ENCODE results near the gene SHLD3. TPM values are rescaled to one million over a fixed set of nuclear protein-coding genes. Genes with fewer than 3 reads are reported as not detected.
"Not testable (repeated sequence)": the region's sequence is repeated elsewhere in the genome, so short reads cannot be mapped to it uniquely, and the experiment has no call there.

The SHLD3 gene
- 3.4 TPM for total RNA-seq
- long read RNA-seq, partial matches to known transcripts, result 0 of 1 reads
- long read RNA-seq, other reads (novel, unspliced or antisense), result 0 of 1 reads

- Histone ChIP-seq H3K4me3 (peak within 1 kb of the TSS; percentile 96), H3K4me1 (peaks cover 22% of the 10 kb centered on the region), H3K27me3 (no peaks in the 10 kb centered on the region), H3K27ac (peak within 1 kb of the TSS; percentile 83), H3K36me3 (peaks cover 8% of the 10 kb centered on the region), H3K9me3 (no peaks in the 10 kb centered on the region)
- intact Hi-C loops (cut with DNase I), result no loop called here
- DNase-seq (peak; percentile 83), ATAC-seq (peak; percentile 89)
- no peak for TF ChIP-seq CTCF (IDR thresholded peaks at IDR 0.05)
Observed at GRCh38 chr5:65624571-65625555, at the start of gene SHLD3, which contains the start of gene TRAPPC13. Gene SHLD3 (plus strand): TSS chr5:65625027. CDS start chr5:65629588, 4,561 bp downstream. Gene TRAPPC13 (plus strand): TSS chr5:65625027. CDS start chr5:65625061, 34 bp downstream.

GRCh38 chr5:65577141-65577540, 47.7 kb upstream of the SHLD3 start:
- DNase-seq, result no peak
- Histone ChIP-seq H3K9me3 (no peaks in the 10 kb centered on the region), H3K4me3 (no peak overlapping the region), H3K27ac (no peak overlapping the region), H3K27me3 (no peaks in the 10 kb centered on the region), H3K4me1 (no peaks in the 10 kb centered on the region), H3K36me3 (peaks cover 74% of the 10 kb centered on the region)
- ATAC-seq, result no peak
- intact Hi-C loops (cut with DNase I), result no loop called here
- TF ChIP-seq CTCF (IDR thresholded peaks at IDR 0.05), result no peak

GRCh38 chr5:65588694-65589093, 36.1 kb upstream of the SHLD3 start:
- Histone ChIP-seq H3K4me1 (no peaks in the 10 kb centered on the region), H3K27me3 (no peaks in the 10 kb centered on the region), H3K9me3 (no peaks in the 10 kb centered on the region), H3K27ac (no peak overlapping the region), H3K4me3 (no peak overlapping the region), H3K36me3 (peaks cover 98% of the 10 kb centered on the region)
- TF ChIP-seq CTCF (IDR thresholded peaks at IDR 0.05), result no peak
- ATAC-seq (no peak), DNase-seq (no peak)
- intact Hi-C loops (cut with DNase I), result no loop called here

- DNase-seq; H3K4me1 ChIP-seq; H3K27me3 ChIP-seq; intact Hi-C loops (cut with DNase I); H3K9me3 ChIP-seq; H3K27ac ChIP-seq; H3K4me3 ChIP-seq; ATAC-seq: not testable (repeated sequence)
- H3K36me3 ChIP-seq, result peaks cover 85% of the 10 kb centered on the region
Observed at GRCh38 chr5:65601761-65602160, 23.1 kb upstream of the SHLD3 start.

GRCh38 chr5:65611524-65611923, 13.3 kb upstream of the SHLD3 start:
- ATAC-seq (peak; percentile 95), DNase-seq (no peak)
- Histone ChIP-seq H3K9me3 (no peaks in the 10 kb centered on the region), H3K4me3 (no peak overlapping the region), H3K4me1 (no peaks in the 10 kb centered on the region), H3K36me3 (peaks cover 86% of the 10 kb centered on the region), H3K27me3 (no peaks in the 10 kb centered on the region), H3K27ac (no peak overlapping the region)
- TF ChIP-seq CTCF (IDR thresholded peaks at IDR 0.05), result no peak
- intact Hi-C loops (cut with DNase I), result no loop called here

GRCh38 chr5:65612298-65612907, 12.4 kb upstream of the SHLD3 start:
- peaks cover 77% of the 10 kb centered on the region for H3K36me3 ChIP-seq
- intact Hi-C loops (cut with DNase I), result no loop called here
- no peaks in the 10 kb centered on the region for H3K4me1 ChIP-seq
- peak overlapping the region; percentile 1 for H3K27ac ChIP-seq
- DNase-seq (no peak), ATAC-seq (peak; percentile 69)
- no peaks in the 10 kb centered on the region for H3K9me3 ChIP-seq
- no peak for TF ChIP-seq CTCF (IDR thresholded peaks at IDR 0.05)
- H3K27me3 ChIP-seq, result no peaks in the 10 kb centered on the region
- H3K4me3 ChIP-seq, result no peak overlapping the region

All from upper lobe of right lung (tissue), 1 donor.